HG02943 (cell line): ENCODE measurements around the gene USP44.

Experiments
- ATAC-seq: cut with Tn5 transposase; IDR thresholded peaks from one replicate; pipeline ENCODE4 v1.9.1; 2021; ENCODE audit warnings: mild to moderate bottlenecking, low read depth, moderate library complexity; ENCODE audit not compliant: unreplicated experiment

The USP44 gene

DNA sequence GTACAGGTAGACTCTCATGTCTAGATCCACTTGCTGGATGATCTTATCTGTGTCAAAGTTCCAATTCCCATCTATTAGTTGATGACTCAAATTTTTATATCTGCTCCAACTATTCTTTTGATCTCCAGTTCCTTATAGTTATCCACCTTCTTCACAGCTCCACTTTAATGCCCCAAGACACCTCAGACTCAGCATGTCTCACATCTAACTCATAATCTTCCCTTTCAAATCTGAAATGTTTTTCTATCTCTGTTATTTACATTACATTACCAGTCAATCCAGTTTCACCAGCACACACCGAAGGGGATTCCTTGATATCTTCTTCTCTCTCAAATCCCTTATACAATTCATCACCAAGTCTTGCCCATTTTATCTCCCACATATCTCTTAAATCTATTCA lies 81.0 kb downstream of the USP44 start:
- no peak for ATAC-seq
